Esophagus squamous epithelium (tissue), 4 donors: ENCODE measurements around the gene ISL2.

ENCODE experiments used
- POLR2A ChIP-seq, 4 donors: fragments of 450-650 bp; IDR thresholded peaks; one replicate each; pipeline ENCODE4 v1.6.1; 2017; ENCODE audit warnings: antibody characterized with exemption in 4 of 4, mild to moderate bottlenecking in 4 of 4, moderate library complexity in 3 of 4
- TF ChIP-seq, protein P1 (sequence below), 6 experiments: fragments of 450-650 bp in 4 of 6; fragments of 200-600 bp in 2 of 6; sonication (generic) in 2 of 6; IDR thresholded peaks; one replicate each; pipeline ENCODE4 v1.5.1; 2016 to 2019; ENCODE audit warnings: antibody characterized with exemption in 6 of 6, mild to moderate bottlenecking in 4 of 6, moderate library complexity in 4 of 6

DNA sequence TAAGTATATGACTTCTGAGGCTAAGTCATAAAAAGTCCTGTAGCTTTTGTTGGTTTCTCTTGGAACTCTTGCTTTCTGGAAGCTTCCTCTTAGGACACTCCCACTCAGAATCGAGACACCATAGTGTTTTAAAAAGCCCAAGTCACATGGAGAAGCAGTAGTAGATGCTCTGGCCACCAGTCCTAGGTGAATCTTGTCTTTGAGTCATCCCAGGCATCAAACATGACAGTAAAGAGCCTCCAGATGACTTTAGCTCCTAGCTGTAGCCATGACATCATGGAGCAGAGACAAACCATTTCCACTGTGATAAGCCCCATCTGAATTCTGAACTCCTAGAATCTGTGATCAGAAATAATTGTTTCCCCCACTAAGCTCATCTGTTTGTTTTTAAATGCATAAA is 42.1 kb downstream of the ISL2 start:
- no peak for TF ChIP-seq POLR2A (IDR thresholded peaks at IDR 0.05)
- TF ChIP-seq, protein P1, sequence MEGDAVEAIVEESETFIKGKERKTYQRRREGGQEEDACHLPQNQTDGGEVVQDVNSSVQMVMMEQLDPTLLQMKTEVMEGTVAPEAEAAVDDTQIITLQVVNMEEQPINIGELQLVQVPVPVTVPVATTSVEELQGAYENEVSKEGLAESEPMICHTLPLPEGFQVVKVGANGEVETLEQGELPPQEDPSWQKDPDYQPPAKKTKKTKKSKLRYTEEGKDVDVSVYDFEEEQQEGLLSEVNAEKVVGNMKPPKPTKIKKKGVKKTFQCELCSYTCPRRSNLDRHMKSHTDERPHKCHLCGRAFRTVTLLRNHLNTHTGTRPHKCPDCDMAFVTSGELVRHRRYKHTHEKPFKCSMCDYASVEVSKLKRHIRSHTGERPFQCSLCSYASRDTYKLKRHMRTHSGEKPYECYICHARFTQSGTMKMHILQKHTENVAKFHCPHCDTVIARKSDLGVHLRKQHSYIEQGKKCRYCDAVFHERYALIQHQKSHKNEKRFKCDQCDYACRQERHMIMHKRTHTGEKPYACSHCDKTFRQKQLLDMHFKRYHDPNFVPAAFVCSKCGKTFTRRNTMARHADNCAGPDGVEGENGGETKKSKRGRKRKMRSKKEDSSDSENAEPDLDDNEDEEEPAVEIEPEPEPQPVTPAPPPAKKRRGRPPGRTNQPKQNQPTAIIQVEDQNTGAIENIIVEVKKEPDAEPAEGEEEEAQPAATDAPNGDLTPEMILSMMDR (IDR thresholded peaks at IDR 0.05): no peak
